ENCODE results near the gene VWA1.
"Not testable (repeated sequence)": the region's sequence is repeated elsewhere in the genome, so short reads cannot be mapped to it uniquely, and the experiment has no call there.

The VWA1 gene

GRCh38 chr1:1439546-1440261 is 4.2 kb downstream of the VWA1 start:
- ChIA-PET POLR2A (ENCODE audit: low non-redundant PET) (interaction anchor here (0.6 kb wide), 1 partner anchor 37 kb away, joined by 3 read pairs; no protein-coding TSS in a partner anchor), CTCF (interaction anchor here (1.0 to 1.8 kb wide), 2 partner anchors 31 to 40 kb away, joined by 6 to 9 read pairs; partner anchors contain the start of gene CCNL2)
- no peak overlapping the region for H3K27ac ChIP-seq
- no peak for DNase-seq (ENCODE audit: low spot score)
- no peak for TF ChIP-seq CTCF (conservative IDR thresholded peaks at IDR 0.05; ENCODE audit: low read depth)

- no peak for TF ChIP-seq CTCF (conservative IDR thresholded peaks at IDR 0.05; ENCODE audit: low read depth)
- POLR2A ChIA-PET (ENCODE audit: low non-redundant PET), result interaction anchor here (0.6 kb wide), 1 partner anchor 38 kb away, joined by 3 read pairs; no protein-coding TSS in a partner anchor
- H3K27ac ChIP-seq, result no peak overlapping the region
- no peak for DNase-seq (ENCODE audit: low spot score)
- CTCF ChIA-PET, result interaction anchor here (0.6 to 2.0 kb wide), 9 partner anchors 10 to 41 kb away, joined by 3 to 15 read pairs (median 3); partner anchors contain the start of genes CCNL2 and MRPL20
These were observed 4.9 kb downstream of the VWA1 start for GRCh38 chr1:1440262-1441001.

- peak; percentile 67 for DNase-seq (ENCODE audit: low spot score)
- H3K27ac ChIP-seq, result no peak overlapping the region
- ChIA-PET CTCF (interaction anchor here (0.6 to 2.0 kb wide), 13 partner anchors 10 to 42 kb away, joined by 3 to 15 read pairs (median 3); partner anchors contain the start of genes ANKRD65, CCNL2 and MRPL20), POLR2A (ENCODE audit: low non-redundant PET) (interaction anchor here (0.6 kb wide), 1 partner anchor 66 kb away, joined by 4 read pairs; the partner anchor contains the start of gene AURKAIP1)
- TF ChIP-seq CTCF (conservative IDR thresholded peaks at IDR 0.05; ENCODE audit: low read depth), result peak; percentile 94
These were observed 5.8 kb downstream of the VWA1 start for GRCh38 chr1:1441002-1441888.

- no peak for DNase-seq (ENCODE audit: low spot score)
- ChIA-PET POLR2A (ENCODE audit: low non-redundant PET) (no interaction called here), CTCF (interaction anchor here (0.6 to 2.0 kb wide), 7 partner anchors 9 to 97 kb away, joined by 3 to 15 read pairs (median 5); partner anchors contain the start of gene MRPL20)
- no peak for TF ChIP-seq CTCF (conservative IDR thresholded peaks at IDR 0.05; ENCODE audit: low read depth)
- H3K27ac ChIP-seq, result no peak overlapping the region
These were observed 6.7 kb downstream of the VWA1 start for GRCh38 chr1:1442069-1442770.

- CTCF ChIA-PET, result interaction anchor here (0.6 kb wide), 1 partner anchor 46 kb away, joined by 4 read pairs; no protein-coding TSS in a partner anchor
These were observed 11.1 kb downstream of the VWA1 start for GRCh38 chr1:1446631-1447030.

GRCh38 chr1:1449099-1449739 is 13.7 kb downstream of the VWA1 start, which contains the start of gene ATAD3C:
Gene ATAD3C (plus strand): TSS chr1:1449689. CDS start chr1:1450684, 995 bp downstream.
- no peak for DNase-seq (ENCODE audit: low spot score)
- no peak for TF ChIP-seq CTCF (conservative IDR thresholded peaks at IDR 0.05; ENCODE audit: low read depth)
- ChIA-PET POLR2A (ENCODE audit: low non-redundant PET) (no interaction called here), CTCF (no interaction called here)
- H3K27ac ChIP-seq, result no peak within 1 kb of the TSS

More at GRCh38 chr1:1446631-1447030, 11.1 kb downstream of the VWA1 start:
- DNase-seq (ENCODE audit: low spot score); POLR2A ChIA-PET (ENCODE audit: low non-redundant PET); H3K27ac ChIP-seq: not testable (repeated sequence)

GRCh38 chr1:1450616-1451015 is 15.1 kb downstream of the VWA1 start:
- DNase-seq (ENCODE audit: low spot score); H3K27ac ChIP-seq; POLR2A ChIA-PET (ENCODE audit: low non-redundant PET): not testable (repeated sequence)
- CTCF ChIA-PET, result interaction anchor here (1.4 kb wide), 1 partner anchor 9 kb away, joined by 4 read pairs; no protein-coding TSS in a partner anchor
